BJ (cell line): ENCODE results near the gene PAQR9. TPM values are rescaled to one million over a fixed set of nuclear protein-coding genes. Genes with fewer than 3 reads are reported as not detected.

Experiments used
- CTCF ChIA-PET: fragments of 350-600 bp; formaldehyde crosslinking; extraction: SDS; loops from one replicate; lab custom pipeline; 2021; ENCODE audit warnings: antibody characterized with exemption, inconsistent platforms; lab: Yijun Ruan, JAX
- POLR2A ChIA-PET: fragments of 300-600 bp; sonication (Branson Sonifier 250); formaldehyde crosslinking; extraction: SDS; loops from one replicate; lab custom pipeline; 2021; ENCODE audit warnings: antibody characterized with exemption; lab: Charles Lee
- DNase-seq: peaks from one replicate; pipeline ENCODE4 v3.0.0-alpha.2; 2011; ENCODE audit warnings: low read depth
- H3K27me3 ChIP-seq: 2 replicates; pipeline ENCODE4 v1.6.0; 2011; ENCODE audit warnings: low read length; ENCODE audit not compliant: control insufficient read depth, insufficient read depth
- H3K36me3 ChIP-seq: 2 replicates; pipeline ENCODE4 v1.5.1; 2011; ENCODE audit warnings: low read length; ENCODE audit not compliant: control insufficient read depth, insufficient read depth
- H3K4me3 ChIP-seq: 2 replicates; pipeline ENCODE4 v1.5.1; 2011; ENCODE audit warnings: low read depth, mild to moderate bottlenecking, control low read depth, low read length
- polyA plus RNA-seq: library from polyadenylated mRNA; depleted of rRNA; stranded (reverse); fragments of >200 nt; gene quantifications from 2 replicates; pipeline ENCODE4 v1.2.3, GENCODE V29; 2011
- TF ChIP-seq, protein P1 (sequence below): IDR thresholded peaks from 2 replicates; pipeline ENCODE4 v1.5.1; 2011; ENCODE audit warnings: low read depth, mild to moderate bottlenecking, control low read depth, inconsistent platforms, low read length, moderate library complexity; ENCODE audit not compliant: insufficient read depth

The PAQR9 gene
- polyA plus RNA-seq, 1 experiment: not detected

- TF ChIP-seq, protein P1, sequence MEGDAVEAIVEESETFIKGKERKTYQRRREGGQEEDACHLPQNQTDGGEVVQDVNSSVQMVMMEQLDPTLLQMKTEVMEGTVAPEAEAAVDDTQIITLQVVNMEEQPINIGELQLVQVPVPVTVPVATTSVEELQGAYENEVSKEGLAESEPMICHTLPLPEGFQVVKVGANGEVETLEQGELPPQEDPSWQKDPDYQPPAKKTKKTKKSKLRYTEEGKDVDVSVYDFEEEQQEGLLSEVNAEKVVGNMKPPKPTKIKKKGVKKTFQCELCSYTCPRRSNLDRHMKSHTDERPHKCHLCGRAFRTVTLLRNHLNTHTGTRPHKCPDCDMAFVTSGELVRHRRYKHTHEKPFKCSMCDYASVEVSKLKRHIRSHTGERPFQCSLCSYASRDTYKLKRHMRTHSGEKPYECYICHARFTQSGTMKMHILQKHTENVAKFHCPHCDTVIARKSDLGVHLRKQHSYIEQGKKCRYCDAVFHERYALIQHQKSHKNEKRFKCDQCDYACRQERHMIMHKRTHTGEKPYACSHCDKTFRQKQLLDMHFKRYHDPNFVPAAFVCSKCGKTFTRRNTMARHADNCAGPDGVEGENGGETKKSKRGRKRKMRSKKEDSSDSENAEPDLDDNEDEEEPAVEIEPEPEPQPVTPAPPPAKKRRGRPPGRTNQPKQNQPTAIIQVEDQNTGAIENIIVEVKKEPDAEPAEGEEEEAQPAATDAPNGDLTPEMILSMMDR: no peak
- DNase-seq: no peak
- POLR2A ChIA-PET: no interaction called here
- peaks cover 2% of the 10 kb centered on the region; the same call in 1 of the 2 replicates for H3K27me3 ChIP-seq
- CTCF ChIA-PET: no interaction called here
- H3K36me3 ChIP-seq: no peaks in the 10 kb centered on the region
- H3K4me3 ChIP-seq: no peak overlapping the region
Measured at GRCh38 chr3:142940472-142940871, 23.0 kb downstream of the PAQR9 start.

DNA sequence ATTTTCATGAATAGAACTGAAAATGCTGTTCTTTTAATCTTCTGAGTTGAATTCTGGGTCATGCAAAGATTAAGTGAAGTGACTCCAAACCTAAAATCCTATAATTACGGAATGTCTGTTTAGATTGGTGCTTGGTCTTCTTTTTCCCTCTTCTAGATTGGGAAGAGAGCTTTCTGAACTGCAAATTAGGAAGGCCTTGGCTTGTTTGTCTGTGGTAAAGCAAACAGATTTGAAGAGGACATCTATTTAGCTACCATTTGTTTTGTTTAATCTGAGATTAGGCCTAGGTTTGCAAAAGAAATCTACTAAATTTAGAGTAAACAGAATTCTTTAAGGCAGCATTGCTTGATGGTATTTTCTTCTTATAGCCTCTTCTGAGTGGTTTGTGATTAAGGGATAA lies 23.5 kb downstream of the PAQR9 start:
- DNase-seq: no peak
- Histone ChIP-seq H3K27me3 (peaks cover 2% of the 10 kb centered on the region; the same call in 1 of the 2 replicates), H3K36me3 (no peaks in the 10 kb centered on the region), H3K4me3 (no peak overlapping the region)
- ChIA-PET CTCF (interaction anchor here (0.7 to 1.6 kb wide), 2 partner anchors 13 to 111 kb away, joined by 3 to 4 read pairs; no protein-coding TSS in a partner anchor), POLR2A (no interaction called here)
- TF ChIP-seq, protein P1: no peak

- ChIA-PET CTCF (interaction anchor here (0.8 kb wide), 1 partner anchor 107 kb away, joined by 3 read pairs; no protein-coding TSS in a partner anchor), POLR2A (interaction anchor here (0.7 kb wide), 1 partner anchor 82 kb away, joined by 4 read pairs; no protein-coding TSS in a partner anchor)
- Histone ChIP-seq H3K36me3 (no peaks in the 10 kb centered on the region), H3K4me3 (no peak overlapping the region), H3K27me3 (peaks cover 2% of the 10 kb centered on the region; the same call in 1 of the 2 replicates)
- TF ChIP-seq, protein P1: no peak
- DNase-seq: no peak
Measured at GRCh38 chr3:142935963-142936362, 27.5 kb downstream of the PAQR9 start.

- Histone ChIP-seq H3K27me3 (peaks cover 2% of the 10 kb centered on the region; the same call in 1 of the 2 replicates), H3K36me3 (no peaks in the 10 kb centered on the region), H3K4me3 (no peak overlapping the region)
- TF ChIP-seq, protein P1: no peak
- ChIA-PET POLR2A (no interaction called here), CTCF (interaction anchor here (1.1 kb wide), 1 partner anchor 13 kb away, joined by 3 read pairs; no protein-coding TSS in a partner anchor)
- no peak for DNase-seq
Measured at GRCh38 chr3:142934887-142935269, 28.6 kb downstream of the PAQR9 start.

DNA sequence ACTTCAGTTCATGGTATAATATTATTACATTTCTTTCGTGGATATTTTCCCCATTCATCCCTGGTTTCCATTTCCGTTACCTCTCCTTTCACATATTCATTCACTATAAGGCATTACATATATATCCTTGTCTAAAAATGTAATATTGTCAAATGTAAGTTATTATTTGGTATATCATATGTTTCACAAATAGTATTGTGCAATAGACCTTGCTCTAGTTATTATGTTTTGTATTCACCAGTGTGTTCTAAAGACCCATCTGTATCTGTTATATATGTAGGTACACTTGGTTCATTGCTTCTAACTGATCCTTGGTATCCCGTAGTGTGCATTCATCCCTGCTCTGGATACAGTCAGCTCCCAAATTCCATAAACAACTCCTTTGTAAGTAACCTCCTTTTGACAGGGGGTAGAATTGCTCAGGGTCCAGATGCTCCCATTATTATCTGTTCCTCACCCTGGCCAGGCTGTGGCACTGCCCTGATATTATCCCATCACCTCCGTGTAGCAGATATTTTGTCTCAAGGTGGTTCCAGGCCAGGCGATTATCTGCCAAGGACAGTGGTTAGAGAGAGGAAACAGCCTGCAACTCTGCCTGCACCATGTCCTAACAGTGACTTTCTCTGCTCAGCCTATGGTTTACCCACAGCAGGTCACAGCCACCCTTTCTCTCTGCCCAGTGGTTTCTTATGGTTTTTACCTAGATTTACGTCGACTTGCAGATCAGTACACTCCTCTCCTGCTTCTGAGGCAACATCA lies 29.2 kb downstream of the PAQR9 start:
- DNase-seq: no peak
- TF ChIP-seq, protein P1: no peak
- ChIA-PET POLR2A (no interaction called here), CTCF (interaction anchor here (1.1 kb wide), 1 partner anchor 14 kb away, joined by 3 read pairs; no protein-coding TSS in a partner anchor)
- Histone ChIP-seq H3K4me3 (no peak overlapping the region), H3K36me3 (no peaks in the 10 kb centered on the region), H3K27me3 (peaks cover 2% of the 10 kb centered on the region; the same call in 1 of the 2 replicates)
